ENCODE data around the gene SYS1.

DNA sequence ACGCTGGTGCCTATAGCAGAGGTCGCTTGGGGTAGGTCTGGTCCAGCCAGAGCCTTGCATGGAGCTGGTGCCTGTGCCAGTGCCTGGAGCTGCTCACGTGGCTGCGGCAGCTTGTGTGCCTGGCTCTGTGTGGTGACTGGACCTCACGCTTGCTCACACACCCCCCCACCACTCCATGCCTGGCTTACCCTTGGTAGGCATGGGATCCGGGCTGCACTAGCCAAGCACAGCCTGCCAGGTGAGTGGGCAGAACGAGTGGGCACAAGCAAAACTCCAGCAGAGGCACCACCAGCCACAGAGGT lies 32.1 kb downstream of the SYS1 start:
- TF ChIP-seq, protein P1, sequence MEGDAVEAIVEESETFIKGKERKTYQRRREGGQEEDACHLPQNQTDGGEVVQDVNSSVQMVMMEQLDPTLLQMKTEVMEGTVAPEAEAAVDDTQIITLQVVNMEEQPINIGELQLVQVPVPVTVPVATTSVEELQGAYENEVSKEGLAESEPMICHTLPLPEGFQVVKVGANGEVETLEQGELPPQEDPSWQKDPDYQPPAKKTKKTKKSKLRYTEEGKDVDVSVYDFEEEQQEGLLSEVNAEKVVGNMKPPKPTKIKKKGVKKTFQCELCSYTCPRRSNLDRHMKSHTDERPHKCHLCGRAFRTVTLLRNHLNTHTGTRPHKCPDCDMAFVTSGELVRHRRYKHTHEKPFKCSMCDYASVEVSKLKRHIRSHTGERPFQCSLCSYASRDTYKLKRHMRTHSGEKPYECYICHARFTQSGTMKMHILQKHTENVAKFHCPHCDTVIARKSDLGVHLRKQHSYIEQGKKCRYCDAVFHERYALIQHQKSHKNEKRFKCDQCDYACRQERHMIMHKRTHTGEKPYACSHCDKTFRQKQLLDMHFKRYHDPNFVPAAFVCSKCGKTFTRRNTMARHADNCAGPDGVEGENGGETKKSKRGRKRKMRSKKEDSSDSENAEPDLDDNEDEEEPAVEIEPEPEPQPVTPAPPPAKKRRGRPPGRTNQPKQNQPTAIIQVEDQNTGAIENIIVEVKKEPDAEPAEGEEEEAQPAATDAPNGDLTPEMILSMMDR (IDR thresholded peaks at IDR 0.05; ENCODE audit: poor library complexity, severe bottlenecking): no peak
- TF ChIP-seq, protein P2, sequence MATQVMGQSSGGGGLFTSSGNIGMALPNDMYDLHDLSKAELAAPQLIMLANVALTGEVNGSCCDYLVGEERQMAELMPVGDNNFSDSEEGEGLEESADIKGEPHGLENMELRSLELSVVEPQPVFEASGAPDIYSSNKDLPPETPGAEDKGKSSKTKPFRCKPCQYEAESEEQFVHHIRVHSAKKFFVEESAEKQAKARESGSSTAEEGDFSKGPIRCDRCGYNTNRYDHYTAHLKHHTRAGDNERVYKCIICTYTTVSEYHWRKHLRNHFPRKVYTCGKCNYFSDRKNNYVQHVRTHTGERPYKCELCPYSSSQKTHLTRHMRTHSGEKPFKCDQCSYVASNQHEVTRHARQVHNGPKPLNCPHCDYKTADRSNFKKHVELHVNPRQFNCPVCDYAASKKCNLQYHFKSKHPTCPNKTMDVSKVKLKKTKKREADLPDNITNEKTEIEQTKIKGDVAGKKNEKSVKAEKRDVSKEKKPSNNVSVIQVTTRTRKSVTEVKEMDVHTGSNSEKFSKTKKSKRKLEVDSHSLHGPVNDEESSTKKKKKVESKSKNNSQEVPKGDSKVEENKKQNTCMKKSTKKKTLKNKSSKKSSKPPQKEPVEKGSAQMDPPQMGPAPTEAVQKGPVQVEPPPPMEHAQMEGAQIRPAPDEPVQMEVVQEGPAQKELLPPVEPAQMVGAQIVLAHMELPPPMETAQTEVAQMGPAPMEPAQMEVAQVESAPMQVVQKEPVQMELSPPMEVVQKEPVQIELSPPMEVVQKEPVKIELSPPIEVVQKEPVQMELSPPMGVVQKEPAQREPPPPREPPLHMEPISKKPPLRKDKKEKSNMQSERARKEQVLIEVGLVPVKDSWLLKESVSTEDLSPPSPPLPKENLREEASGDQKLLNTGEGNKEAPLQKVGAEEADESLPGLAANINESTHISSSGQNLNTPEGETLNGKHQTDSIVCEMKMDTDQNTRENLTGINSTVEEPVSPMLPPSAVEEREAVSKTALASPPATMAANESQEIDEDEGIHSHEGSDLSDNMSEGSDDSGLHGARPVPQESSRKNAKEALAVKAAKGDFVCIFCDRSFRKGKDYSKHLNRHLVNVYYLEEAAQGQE (IDR thresholded peaks at IDR 0.05; ENCODE audit: borderline replicate concordance): no peak

All from neural cell (in vitro differentiated cells).